B cell (primary cell): Measurements from ENCODE around the gene HES6. TPM values are rescaled to one million over a fixed set of nuclear protein-coding genes. Genes with fewer than 3 reads are reported as not detected.

ENCODE experiments used
- ATAC-seq: fragments of 200-7000 bp; cut with Tn5 transposase; one replicate; pipeline ENCODE4 v1.10.0; 2021; ENCODE audit warnings: low read depth, mild to moderate bottlenecking, moderate number of reproducible peaks, moderate library complexity
- CTCF ChIA-PET: fragments of 350-600 bp; sonication (Branson Sonifier 250); formaldehyde crosslinking; loops from one replicate; lab custom pipeline; 2021; ENCODE audit warnings: antibody characterized with exemption, inconsistent platforms; lab: Charles Lee
- POLR2A ChIA-PET: fragments of 350-600 bp; sonication (Branson Sonifier 250); formaldehyde crosslinking; loops from one replicate; lab custom pipeline; 2021; ENCODE audit warnings: antibody characterized with exemption; lab: Charles Lee
- DNase-seq: peaks from one replicate; pipeline ENCODE4 v3.0.0; 2013
- H2AFZ ChIP-seq: 2 replicates; pipeline ENCODE4 v1.6.1; 2012; ENCODE audit warnings: mild to moderate bottlenecking, low read depth, low read length; ENCODE audit not compliant: insufficient read depth, poor library complexity, severe bottlenecking
- H3K27ac ChIP-seq, 2 donors: 1 replicate in 1 of 2; 2 replicates in 1 of 2; pipeline ENCODE4 v1.5.1; 2012 to 2013; ENCODE audit warnings: low read length in 2 of 2, mild to moderate bottlenecking in 2 of 2, moderate library complexity in 1 of 2
- H3K27me3 ChIP-seq, 4 experiments: fragments of 200-600 bp in 1 of 4; sonication (generic) in 1 of 4; replicated peaks in 1 of 4; 1 replicate in 2 of 4; 2 replicates in 2 of 4; pipeline versions ENCODE4 v1.6.1 to v1.7.0; 2013 to 2016; ENCODE audit warnings: low read length in 3 of 4, mild to moderate bottlenecking in 2 of 4, mixed read lengths in 1 of 4, moderate library complexity in 1 of 4; ENCODE audit not compliant: insufficient read depth in 4 of 4, control insufficient read depth in 3 of 4; ENCODE audit errors: control extremely low read depth in 1 of 4
- H3K36me3 ChIP-seq, 2 experiments: replicated peaks in 1 of 2; 1 replicate in 1 of 2; 2 replicates in 1 of 2; pipeline versions ENCODE4 v1.6.1 to v1.7.1; 2013; ENCODE audit warnings: low read length in 1 of 2; ENCODE audit not compliant: insufficient read depth in 2 of 2, control insufficient read depth in 1 of 2; ENCODE audit errors: control extremely low read depth in 1 of 2, extremely low read depth in 1 of 2
- H3K4me1 ChIP-seq, 2 donors: fragments of 200-600 bp in 1 of 2; sonication (generic) in 1 of 2; 1 replicate in 1 of 2; 2 replicates in 1 of 2; pipeline versions ENCODE4 v1.5.1 to v1.6.1; 2013 to 2017; ENCODE audit warnings: low read length in 2 of 2; ENCODE audit not compliant: control insufficient read depth in 2 of 2, insufficient read depth in 2 of 2
- H3K4me2 ChIP-seq: replicated peaks from 2 replicates; pipeline ENCODE3; 2012; ENCODE audit warnings: mild to moderate bottlenecking, low read depth, low read length; ENCODE audit not compliant: poor library complexity, severe bottlenecking
- H3K4me3 ChIP-seq, 5 experiments: fragments of 200-600 bp in 1 of 5; sonication (generic) in 1 of 5; 1 replicate in 3 of 5; 2 replicates in 2 of 5; pipeline versions ENCODE4 v1.5.1 to v1.7.0; 2011 to 2016; ENCODE audit warnings: low read length in 4 of 5, mild to moderate bottlenecking in 4 of 5, low read depth in 2 of 5, control low read depth in 1 of 5, moderate library complexity in 1 of 5; ENCODE audit not compliant: insufficient read depth in 1 of 5; ENCODE audit errors: control extremely low read depth in 1 of 5, extremely low read depth in 1 of 5
- H3K79me2 ChIP-seq: fragments of 200-600 bp; sonication (generic); one replicate; pipeline ENCODE4 v1.6.0; 2016; ENCODE audit warnings: low read length; ENCODE audit not compliant: control insufficient read depth, insufficient read depth
- H3K9ac ChIP-seq: fragments of 200-600 bp; sonication (generic); 2 replicates; pipeline ENCODE4 v1.6.1; 2017; ENCODE audit warnings: mild to moderate bottlenecking, low read length, moderate library complexity
- H3K9me3 ChIP-seq, 3 donors: one replicate each; pipeline versions ENCODE4 v1.6.1 to v1.7.1; 2013; ENCODE audit warnings: low read length in 2 of 3; ENCODE audit not compliant: control insufficient read depth in 2 of 3, insufficient read depth in 1 of 3; ENCODE audit errors: control extremely low read depth in 1 of 3
- H4K20me1 ChIP-seq: 2 replicates; pipeline ENCODE4 v1.6.0; 2012; ENCODE audit warnings: mild to moderate bottlenecking, low read length; ENCODE audit not compliant: insufficient read depth, control insufficient read depth, poor library complexity, severe bottlenecking
- H3K27ac Mint-ChIP-seq: one replicate; pipeline ENCODE4 v1.8.0; 2021; ENCODE audit warnings: mixed read lengths
- H3K27me3 Mint-ChIP-seq: one replicate; pipeline ENCODE4 v1.8.0; 2021; ENCODE audit warnings: mixed read lengths
- H3K4me1 Mint-ChIP-seq: one replicate; pipeline ENCODE4 v1.8.0; 2021; ENCODE audit warnings: mixed read lengths
- H3K4me3 Mint-ChIP-seq: one replicate; pipeline ENCODE4 v1.8.0; 2021; ENCODE audit warnings: mixed read lengths
- H3K9me3 Mint-ChIP-seq: one replicate; pipeline ENCODE4 v1.8.0; 2022; ENCODE audit warnings: mixed read lengths; ENCODE audit not compliant: insufficient read depth
- EZH2 ChIP-seq: IDR thresholded peaks from 2 replicates; pipeline ENCODE4 v1.6.1; 2012; ENCODE audit warnings: borderline replicate concordance, low read depth, mild to moderate bottlenecking, moderate library complexity, low read length; ENCODE audit not compliant: insufficient read depth, poor library complexity, severe bottlenecking
- WGBS: methylation state at CpG from one replicate; pipeline ENCODE4 v1.1.5; 2013; ENCODE audit warnings: missing lambda C conversion rate; ENCODE audit not compliant: insufficient coverage; 5-methylcytosine and 5-hydroxymethylcytosine counted together
- intact Hi-C: fragments of 100-400 bp; cut with micrococcal nuclease; formaldehyde crosslinking; loops from one replicate; pipeline ENCODE4 v1.10.0; 2022
- polyA plus RNA-seq: library from polyadenylated mRNA; depleted of rRNA; stranded (reverse); fragments of >200 nt; gene quantifications from 2 replicates; pipeline ENCODE4 v1.2.3, GENCODE V29; 2012
- total RNA-seq, 2 donors: library from RNA; stranded (reverse); fragments of 120-200 nt in 1 of 2; gene quantifications; 1 replicate in 1 of 2; 2 replicates in 1 of 2; pipeline versions ENCODE4 v1.2.3 to v1.2.4, GENCODE V29; 2013 to 2022
- TF ChIP-seq, protein P1 (sequence below): fragments of 200-600 bp; IDR thresholded peaks from one replicate; pipeline ENCODE4 v1.8.0; 2022; ENCODE audit warnings: antibody characterized with exemption, mild to moderate bottlenecking

HES6 gene
- total and polyA plus RNA-seq, 2 donors (not counting 1 experiment from before 2014, with no cell fraction given), result 6.5 to 14.3 TPM

DNA sequence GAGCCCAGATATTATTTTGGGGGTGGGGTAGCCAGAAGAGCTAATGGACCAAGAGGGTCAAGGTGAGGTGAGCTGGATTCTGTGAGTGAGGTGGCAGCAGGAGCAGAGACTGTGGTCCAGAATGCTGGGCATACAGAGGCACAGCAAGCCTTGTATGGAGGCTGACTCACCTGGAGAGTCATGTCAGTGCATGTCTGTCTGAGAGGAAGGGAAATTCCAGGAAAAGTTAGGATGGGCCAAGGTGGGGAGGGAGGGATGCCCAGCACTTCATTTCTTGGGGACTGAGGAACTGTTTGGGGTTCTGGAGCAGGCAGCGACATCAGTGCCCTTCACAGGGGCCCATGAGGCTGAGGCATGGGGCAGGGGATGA is 27.5 kb upstream of the HES6 start:
- Mint-ChIP-seq H3K27ac (no peak overlapping the region), H3K9me3 (no peaks in the 10 kb centered on the region), H3K4me1 (peaks cover 1% of the 10 kb centered on the region), H3K27me3 (no peaks in the 10 kb centered on the region), H3K4me3 (no peak overlapping the region)
- WGBS, result 100% methylated on average over 1 of the region's 1 CpG
- TF ChIP-seq, protein P1, sequence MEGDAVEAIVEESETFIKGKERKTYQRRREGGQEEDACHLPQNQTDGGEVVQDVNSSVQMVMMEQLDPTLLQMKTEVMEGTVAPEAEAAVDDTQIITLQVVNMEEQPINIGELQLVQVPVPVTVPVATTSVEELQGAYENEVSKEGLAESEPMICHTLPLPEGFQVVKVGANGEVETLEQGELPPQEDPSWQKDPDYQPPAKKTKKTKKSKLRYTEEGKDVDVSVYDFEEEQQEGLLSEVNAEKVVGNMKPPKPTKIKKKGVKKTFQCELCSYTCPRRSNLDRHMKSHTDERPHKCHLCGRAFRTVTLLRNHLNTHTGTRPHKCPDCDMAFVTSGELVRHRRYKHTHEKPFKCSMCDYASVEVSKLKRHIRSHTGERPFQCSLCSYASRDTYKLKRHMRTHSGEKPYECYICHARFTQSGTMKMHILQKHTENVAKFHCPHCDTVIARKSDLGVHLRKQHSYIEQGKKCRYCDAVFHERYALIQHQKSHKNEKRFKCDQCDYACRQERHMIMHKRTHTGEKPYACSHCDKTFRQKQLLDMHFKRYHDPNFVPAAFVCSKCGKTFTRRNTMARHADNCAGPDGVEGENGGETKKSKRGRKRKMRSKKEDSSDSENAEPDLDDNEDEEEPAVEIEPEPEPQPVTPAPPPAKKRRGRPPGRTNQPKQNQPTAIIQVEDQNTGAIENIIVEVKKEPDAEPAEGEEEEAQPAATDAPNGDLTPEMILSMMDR, result no peak
- TF ChIP-seq EZH2, result no peak
- POLR2A ChIA-PET, result no interaction called here
- Histone ChIP-seq H3K4me3 (no peak overlapping the region), H3K4me1 (peaks cover 0 to 4% of the 10 kb centered on the region in 2 donors), H3K27me3 (no peaks in the 10 kb centered on the region), H3K9ac (no peak overlapping the region), H3K36me3 (peaks cover 0 to 47% of the 10 kb centered on the region in 2 experiments), H3K27ac (no peak overlapping the region), H4K20me1 (no peaks in the 10 kb centered on the region), H3K4me2 (no peak overlapping the region), H2AFZ (no peak overlapping the region), H3K79me2 (no peaks in the 10 kb centered on the region), H3K9me3 (no peaks in the 10 kb centered on the region)
- no peak for DNase-seq
- ATAC-seq, result no peak
- CTCF ChIA-PET, result no interaction called here
- intact Hi-C loops, result no loop called here

DNA sequence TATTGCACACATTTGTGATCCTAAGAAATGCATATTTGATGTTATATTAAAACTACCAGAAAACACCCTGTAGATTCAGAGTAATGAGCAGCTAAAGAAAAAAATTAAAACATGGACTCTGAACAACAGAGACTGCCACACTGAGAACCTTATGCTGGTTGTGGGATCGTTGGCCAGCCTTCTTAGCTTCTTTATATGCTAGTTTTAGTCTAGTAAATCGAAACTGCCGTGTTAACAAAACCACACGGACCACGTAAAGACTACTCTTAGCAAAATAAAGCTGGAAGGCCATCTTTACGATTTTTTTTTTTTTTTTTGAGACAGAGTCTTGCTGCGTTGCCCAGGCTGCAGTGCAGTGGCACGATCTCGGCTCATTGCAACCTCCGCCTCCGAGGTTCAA is 25.8 kb upstream of the HES6 start:
- Mint-ChIP-seq H3K9me3 (no peaks in the 10 kb centered on the region), H3K4me1 (peaks cover 1% of the 10 kb centered on the region), H3K27me3 (no peaks in the 10 kb centered on the region), H3K4me3 (no peak overlapping the region), H3K27ac (no peak overlapping the region)
- Histone ChIP-seq H2AFZ (no peak overlapping the region), H3K79me2 (no peaks in the 10 kb centered on the region), H3K27ac (no peak overlapping the region), H3K4me3 (no peak overlapping the region), H3K4me1 (peaks cover 0 to 4% of the 10 kb centered on the region in 2 donors), H3K27me3 (no peaks in the 10 kb centered on the region), H3K36me3 (peaks cover 0 to 39% of the 10 kb centered on the region in 2 experiments), H4K20me1 (no peaks in the 10 kb centered on the region), H3K4me2 (no peak overlapping the region), H3K9me3 (no peaks in the 10 kb centered on the region), H3K9ac (no peak overlapping the region)
- ChIA-PET POLR2A (no interaction called here), CTCF (interaction anchor here (0.7 to 4.9 kb wide), 7 partner anchors 13 to 753 kb away, joined by 3 to 46 read pairs (median 4); partner anchors contain the start of gene RAMP1)
- WGBS, result 100% methylated on average over 11 of the region's 11 CpGs
- intact Hi-C loops, result no loop called here
- ATAC-seq (no peak), DNase-seq (no peak)
- TF ChIP-seq, protein P1, result no peak
- no peak for TF ChIP-seq EZH2
